NB4 (cell line): ENCODE results near the gene LIPG.

Source experiments
- DNase-seq: peaks from one replicate; pipeline ENCODE4 v3.0.0; 2010; ENCODE audit warnings: low read depth
- H3K4me3 ChIP-seq: one replicate; pipeline ENCODE4 v1.5.1; 2011; ENCODE audit warnings: mild to moderate bottlenecking, low read depth, low read length, moderate library complexity
- CTCF ChIP-seq: IDR thresholded peaks from one replicate; pipeline ENCODE4 v1.5.1; 2012; ENCODE audit warnings: low read depth, low read length
- MAX ChIP-seq: IDR thresholded peaks from 2 replicates; pipeline ENCODE4 v1.6.1; 2011; ENCODE audit warnings: low read depth, low read length
- MYC ChIP-seq: IDR thresholded peaks from 2 replicates; pipeline ENCODE4 v1.6.1; 2011; ENCODE audit warnings: low read depth, low read length
- POLR2A ChIP-seq: IDR thresholded peaks from 2 replicates; pipeline ENCODE4 v1.6.1; 2011; ENCODE audit warnings: mild to moderate bottlenecking; ENCODE audit not compliant: insufficient read length; ENCODE audit errors: extremely low read depth

LIPG gene

GRCh38 chr18:49619801-49620200, 57.9 kb downstream of the LIPG start:
- TF ChIP-seq MAX (no peak), MYC (no peak), CTCF (no peak), POLR2A (no peak)
- no peak for DNase-seq

GRCh38 chr18:49621301-49621700, 59.4 kb downstream of the LIPG start:
- no peak for TF ChIP-seq POLR2A
- TF ChIP-seq MAX: no peak
- TF ChIP-seq MYC: no peak
- no peak for TF ChIP-seq CTCF
- no peak for DNase-seq
- no peak overlapping the region for H3K4me3 ChIP-seq

More at GRCh38 chr18:49619801-49620200, 57.9 kb downstream of the LIPG start:
- no peak overlapping the region for H3K4me3 ChIP-seq

GRCh38 chr18:49621717-49622351, 60.0 kb downstream of the LIPG start:
- H3K4me3 ChIP-seq: no peak overlapping the region
- DNase-seq: no peak
- TF ChIP-seq CTCF (no peak), MAX (no peak), POLR2A (no peak), MYC (no peak)

- TF ChIP-seq POLR2A: no peak
- TF ChIP-seq MYC: no peak
- TF ChIP-seq MAX: no peak
- TF ChIP-seq CTCF: no peak
- no peak for DNase-seq
- no peak overlapping the region for H3K4me3 ChIP-seq
Observed at GRCh38 chr18:49623571-49623970, 61.7 kb downstream of the LIPG start.

- DNase-seq: no peak
- no peak for TF ChIP-seq MAX
- TF ChIP-seq POLR2A: no peak
- no peak for TF ChIP-seq MYC
- TF ChIP-seq CTCF: no peak
- H3K4me3 ChIP-seq: no peak overlapping the region
Observed at GRCh38 chr18:49625021-49625691, 63.3 kb downstream of the LIPG start.
